Metanephros (tissue), 1 donor: ENCODE data around the gene SNCAIP. TPM values are rescaled to one million over a fixed set of nuclear protein-coding genes. Genes with fewer than 3 reads are reported as not detected.

Source experiments
- total RNA-seq: library from RNA; depleted of rRNA; stranded (reverse); fragments of >200 nt; gene quantifications from one replicate; pipeline ENCODE4 v1.2.3, GENCODE V29; 2014

Gene SNCAIP
- 34.0 TPM for total RNA-seq

GRCh38 chr5:122311961-122312590 lies at the start of gene SNCAIP:
Gene SNCAIP (plus strand): TSS chr5:122312237. CDS start chr5:122391135, 78,898 bp downstream.

Other genes starting within 250 kb of the SNCAIP start
- gene LOX, start 234.0 kb upstream of the SNCAIP start, total RNA-seq: 17.2 TPM
- gene ZNF474, start 182.7 kb upstream of the SNCAIP start, total RNA-seq: 0.18 TPM